ENCODE measurements around the gene ATP10B.
"Not testable (repeated sequence)": the region's sequence is repeated elsewhere in the genome, so short reads cannot be mapped to it uniquely, and the experiment has no call there.

The ATP10B gene

GRCh38 chr5:160831801-160832200, 20.2 kb downstream of the ATP10B start:
- no peak for DNase-seq (ENCODE audit: low read depth)

- no peak for DNase-seq (ENCODE audit: low read depth)
Observed at GRCh38 chr5:160824301-160825001, 27.6 kb downstream of the ATP10B start.

- not testable (repeated sequence) for DNase-seq (ENCODE audit: low read depth)
Observed at GRCh38 chr5:160812996-160813395, 39.0 kb downstream of the ATP10B start.

- DNase-seq (ENCODE audit: low read depth): no peak
Observed at GRCh38 chr5:160805376-160805775, 46.6 kb downstream of the ATP10B start.

- DNase-seq (ENCODE audit: low read depth): no peak
Observed at GRCh38 chr5:160802592-160802991, 49.4 kb downstream of the ATP10B start.

GRCh38 chr5:160800375-160801275, 51.4 kb downstream of the ATP10B start:
- no peak for DNase-seq (ENCODE audit: low read depth)

DNA sequence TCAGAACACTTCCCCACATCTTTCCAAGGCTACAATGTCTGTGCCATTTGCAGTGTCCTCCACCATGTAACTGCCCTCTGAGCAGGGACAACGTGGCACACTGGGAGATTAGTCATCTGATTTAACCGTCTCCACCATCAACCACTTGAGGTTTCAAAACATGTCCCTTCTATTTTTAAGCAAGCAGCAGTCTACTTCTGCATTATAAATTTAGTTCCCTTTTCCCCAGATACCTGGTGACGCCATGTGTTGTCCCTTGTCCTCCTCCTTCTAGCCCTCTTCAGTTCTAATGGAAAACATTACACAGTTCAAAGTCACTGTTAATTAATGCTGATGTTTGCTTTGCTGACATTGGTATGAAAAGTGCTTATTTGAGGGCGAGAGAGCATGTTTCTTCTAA, 52.8 kb downstream of the ATP10B start:
- no peak for DNase-seq (ENCODE audit: low read depth)

DNA sequence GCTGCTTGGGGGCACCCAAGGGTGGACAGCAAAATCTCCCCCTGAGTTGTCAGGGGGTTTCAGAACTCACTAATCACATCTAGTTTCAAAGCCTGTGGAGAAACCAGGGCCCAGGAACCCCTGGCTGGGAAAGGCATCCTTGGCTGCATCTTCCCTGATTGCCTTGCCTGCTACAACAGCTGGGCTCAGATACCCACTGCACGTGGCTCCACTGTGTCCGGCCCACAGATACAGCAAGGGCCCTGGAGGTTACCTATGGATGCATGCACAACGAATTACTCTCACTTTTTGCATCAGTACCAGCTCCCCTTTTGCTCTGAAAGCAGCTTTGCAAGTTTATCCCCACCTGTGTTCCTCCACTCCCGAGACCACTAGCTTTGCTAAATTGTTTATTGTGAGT, 55.0 kb downstream of the ATP10B start:
- no peak for DNase-seq (ENCODE audit: low read depth)

GRCh38 chr5:160793530-160793899, 58.5 kb downstream of the ATP10B start:
- DNase-seq (ENCODE audit: low read depth): no peak

GRCh38 chr5:160792732-160793529, 59.1 kb downstream of the ATP10B start:
- no peak for DNase-seq (ENCODE audit: low read depth)

DNA sequence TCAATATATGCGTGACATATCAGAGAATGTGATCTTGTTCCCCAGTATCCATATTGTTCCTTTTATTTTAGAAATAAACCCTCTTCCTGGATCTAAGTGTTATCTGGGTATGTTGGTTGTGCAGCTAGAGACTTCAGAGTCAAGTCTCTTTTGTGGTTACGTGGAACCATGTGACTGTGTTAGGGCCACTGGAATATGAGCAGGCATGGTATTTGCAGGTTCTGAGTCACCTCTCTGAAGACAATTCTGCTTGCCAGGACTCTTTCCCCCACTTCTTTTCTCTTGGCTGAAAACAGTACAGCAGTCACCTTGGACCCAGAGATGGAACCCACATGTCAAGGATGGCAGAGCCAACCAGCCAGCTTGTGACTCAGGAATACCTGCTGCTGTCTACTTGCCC, 59.7 kb downstream of the ATP10B start:
- no peak for DNase-seq (ENCODE audit: low read depth)

- no peak for DNase-seq (ENCODE audit: low read depth)
Observed at GRCh38 chr5:160789219-160789859, 62.7 kb downstream of the ATP10B start.

DNA sequence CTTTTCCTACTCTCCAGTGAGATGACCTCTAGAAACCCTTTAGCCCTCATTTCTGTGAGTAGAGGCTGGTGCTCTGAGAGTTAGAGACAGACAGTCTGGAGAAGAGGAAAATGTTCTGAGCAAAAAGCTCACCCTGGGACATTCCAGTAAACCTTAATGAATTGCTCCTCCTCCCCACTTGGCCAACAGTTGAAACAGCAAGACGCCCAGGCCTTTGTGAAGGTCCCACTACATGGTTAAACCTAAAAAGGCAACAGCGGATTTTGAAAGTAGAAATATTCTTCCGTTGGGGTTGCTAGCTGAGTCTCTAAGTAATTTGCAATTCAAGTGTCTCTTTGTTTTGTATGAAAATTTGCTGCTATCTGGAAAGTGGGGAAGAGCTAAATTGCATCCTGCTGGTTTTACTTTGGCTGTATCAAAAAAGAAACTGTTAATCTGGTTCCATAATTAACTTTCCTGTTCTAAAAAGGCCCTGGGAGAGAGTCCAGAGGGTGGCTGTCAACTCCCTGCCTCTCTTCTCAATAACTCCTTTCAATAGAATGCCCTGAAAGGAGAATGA, 63.8 kb downstream of the ATP10B start:
- no peak for DNase-seq (ENCODE audit: low read depth)

- DNase-seq (ENCODE audit: low read depth): no peak
Observed at GRCh38 chr5:160787240-160787639, 64.8 kb downstream of the ATP10B start.

DNA sequence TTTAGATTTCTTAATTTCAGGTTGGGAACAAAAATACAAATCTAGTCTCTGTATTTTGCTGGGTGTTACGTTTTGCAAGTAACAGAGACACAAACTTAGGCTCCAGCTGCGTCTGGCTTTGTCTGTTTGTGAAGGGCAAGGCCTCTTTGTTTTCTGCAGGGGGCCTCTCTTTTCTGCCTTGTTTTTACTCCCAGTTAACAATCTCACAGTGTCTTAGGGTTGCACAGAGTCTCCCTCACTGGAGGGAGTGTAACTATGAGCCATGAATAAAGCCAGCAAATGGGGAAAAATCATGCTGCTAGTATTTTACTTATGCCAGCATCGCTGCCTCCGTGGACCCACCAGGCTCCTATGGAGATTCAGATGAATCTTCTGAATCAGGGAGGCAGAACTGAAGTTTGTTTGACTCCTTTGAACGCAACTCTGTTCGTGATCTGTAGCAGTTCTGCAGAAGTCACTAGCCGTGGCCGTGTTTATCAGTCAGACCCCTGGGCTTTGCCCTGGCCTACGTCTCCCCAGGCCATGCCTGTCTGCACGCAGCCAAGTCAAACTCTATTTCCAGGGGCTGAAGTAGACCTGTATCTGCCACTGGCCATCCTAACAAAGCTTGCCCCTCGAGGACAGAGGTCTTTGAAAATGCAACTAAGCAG, 77.2 kb downstream of the ATP10B start:
- DNase-seq (ENCODE audit: low read depth): no peak

- DNase-seq (ENCODE audit: low read depth): no peak
Observed at GRCh38 chr5:160773646-160774410, 78.2 kb downstream of the ATP10B start.

DNA sequence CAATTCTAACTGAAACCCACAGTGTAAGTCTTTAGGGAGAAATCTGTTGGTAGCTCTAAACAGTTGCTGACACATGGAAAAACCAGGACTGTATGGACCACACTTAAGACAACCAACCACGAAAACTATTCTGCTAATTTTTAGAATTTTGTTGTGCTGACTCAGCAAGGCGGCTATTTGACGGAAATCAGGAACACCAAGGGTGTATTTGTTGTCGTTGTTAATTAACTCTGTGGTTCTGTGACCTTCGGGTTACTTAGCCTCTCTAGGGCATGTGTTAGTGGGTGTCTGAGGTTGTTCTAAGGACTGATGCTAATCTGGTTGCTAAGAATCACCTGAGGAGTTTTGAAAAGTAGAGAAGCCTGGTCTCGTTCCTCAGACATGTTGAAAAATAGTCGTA, 79.2 kb downstream of the ATP10B start:
- no peak for DNase-seq (ENCODE audit: low read depth)

DNA sequence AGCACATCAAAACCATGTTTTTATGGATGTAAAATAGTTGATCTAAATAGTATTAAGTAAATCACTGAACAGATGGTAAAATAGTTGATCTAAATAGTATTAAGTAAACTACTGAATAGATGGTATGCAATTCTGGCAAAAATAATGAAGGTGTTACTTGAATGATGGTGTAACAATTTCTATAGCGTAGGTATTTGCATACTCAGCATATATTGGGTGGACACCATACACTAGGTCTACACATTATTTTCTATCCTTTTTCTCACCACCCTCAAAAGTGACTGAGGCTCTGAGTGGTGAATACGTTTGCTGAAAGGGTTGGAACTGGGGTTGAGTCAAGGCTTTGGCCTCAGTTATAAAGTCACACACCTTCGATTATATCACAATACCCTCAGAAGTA, 81.3 kb downstream of the ATP10B start:
- DNase-seq (ENCODE audit: low read depth): no peak

- no peak for DNase-seq (ENCODE audit: low read depth)
Observed at GRCh38 chr5:160769301-160769700, 82.7 kb downstream of the ATP10B start.

DNA sequence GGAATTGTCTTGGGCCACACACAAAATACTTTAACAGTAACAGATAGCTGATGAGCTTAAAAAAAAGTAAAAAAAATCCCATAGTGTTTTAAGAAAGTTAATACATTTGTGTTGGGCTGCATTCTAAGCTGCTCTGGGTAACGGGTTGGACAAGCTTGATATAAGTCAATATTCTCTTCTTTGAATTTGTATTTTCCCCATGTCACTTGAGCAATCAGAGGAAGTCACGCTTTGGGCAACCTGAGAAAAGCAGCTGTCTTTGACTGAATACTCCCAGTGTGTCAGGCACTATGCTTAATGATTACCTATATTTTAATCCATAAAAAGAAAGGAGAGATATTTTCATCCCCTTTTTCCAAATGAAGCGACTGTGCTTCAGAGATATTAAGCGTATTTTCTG, 84.9 kb downstream of the ATP10B start:
- DNase-seq (ENCODE audit: low read depth): no peak

- no peak for DNase-seq (ENCODE audit: low read depth)
Observed at GRCh38 chr5:160760008-160760407, 92.0 kb downstream of the ATP10B start.
